ENCODE data around the gene PTPRG.

PTPRG gene

DNA sequence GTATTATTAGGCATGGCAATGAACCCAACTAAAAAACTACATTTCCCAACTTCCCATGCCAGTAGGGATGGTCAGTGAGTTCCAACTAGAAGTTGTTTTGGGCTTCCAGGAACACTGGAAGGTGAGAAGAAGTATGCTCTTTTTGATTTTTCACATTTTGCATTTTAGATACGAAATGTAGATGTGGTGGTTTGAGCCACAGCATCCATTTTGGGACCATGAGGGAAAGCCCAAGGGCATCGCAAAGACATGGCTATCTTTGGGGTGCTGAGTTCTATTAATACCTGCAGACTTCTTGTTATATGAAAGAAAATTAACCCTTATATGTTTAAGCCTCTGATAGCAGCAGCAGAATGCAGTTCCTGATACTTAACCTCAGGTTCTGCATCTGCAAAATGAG, 62.9 kb downstream of the PTPRG start:
- no peak for DNase-seq

DNA sequence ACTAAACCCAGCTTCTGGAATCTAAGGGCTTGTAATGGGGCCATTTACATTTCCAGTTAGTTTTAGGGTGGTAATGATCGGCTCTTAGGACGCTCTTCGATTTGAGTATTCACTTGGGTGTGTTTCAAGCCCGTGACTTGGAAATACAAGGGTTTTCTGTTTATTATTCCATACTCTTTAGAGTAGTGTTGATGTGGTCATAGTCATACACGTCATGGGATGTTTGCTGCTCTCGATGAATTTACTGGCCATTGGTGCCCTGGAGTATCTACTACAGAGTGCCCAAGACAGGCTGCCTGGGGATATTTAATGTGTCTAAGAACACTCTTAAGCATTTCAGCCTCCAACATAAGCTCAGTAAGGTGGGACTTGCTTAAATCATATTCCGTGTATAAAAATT, 64.1 kb downstream of the PTPRG start:
- DNase-seq: no peak

DNA sequence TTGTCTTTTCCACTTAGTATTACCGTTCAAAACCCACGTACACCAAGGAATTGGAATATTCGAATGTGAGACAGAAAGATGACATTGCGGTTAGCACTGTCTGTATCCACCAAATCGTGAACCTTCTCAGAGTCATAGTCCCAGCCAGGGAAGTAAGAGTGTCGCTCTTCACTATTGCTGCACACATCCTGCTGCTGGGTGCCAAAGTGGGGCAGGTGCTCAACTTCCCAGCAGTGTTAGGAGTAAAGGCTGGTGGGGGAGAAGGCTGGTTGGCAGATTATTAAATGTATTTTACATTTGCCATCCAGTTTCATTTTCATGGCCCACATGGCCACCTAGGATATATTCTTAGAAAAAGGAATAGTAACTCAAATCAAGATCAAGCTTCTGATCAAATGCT, 65.1 kb downstream of the PTPRG start:
- no peak for DNase-seq

DNA sequence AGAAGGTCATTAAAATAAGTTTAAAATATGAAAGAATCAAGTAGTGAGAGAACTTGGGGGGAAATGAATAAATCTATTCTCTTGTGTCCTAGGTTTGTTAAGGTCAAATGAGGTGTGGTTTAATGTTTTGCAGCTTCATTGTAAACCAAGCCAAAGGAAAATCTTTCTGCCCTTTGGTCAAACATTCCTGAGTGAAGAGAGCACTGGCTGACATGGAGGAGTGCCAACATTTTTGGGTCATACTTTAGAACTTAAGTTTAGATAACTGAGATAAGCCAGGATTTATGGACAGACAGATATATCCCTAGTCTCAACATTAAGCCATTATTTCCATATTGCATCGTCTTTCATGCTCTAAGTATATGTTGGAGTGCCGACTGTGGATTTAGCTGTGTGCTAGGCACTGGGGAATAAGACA, 66.4 kb downstream of the PTPRG start:
- peak; percentile 57 for DNase-seq

DNA sequence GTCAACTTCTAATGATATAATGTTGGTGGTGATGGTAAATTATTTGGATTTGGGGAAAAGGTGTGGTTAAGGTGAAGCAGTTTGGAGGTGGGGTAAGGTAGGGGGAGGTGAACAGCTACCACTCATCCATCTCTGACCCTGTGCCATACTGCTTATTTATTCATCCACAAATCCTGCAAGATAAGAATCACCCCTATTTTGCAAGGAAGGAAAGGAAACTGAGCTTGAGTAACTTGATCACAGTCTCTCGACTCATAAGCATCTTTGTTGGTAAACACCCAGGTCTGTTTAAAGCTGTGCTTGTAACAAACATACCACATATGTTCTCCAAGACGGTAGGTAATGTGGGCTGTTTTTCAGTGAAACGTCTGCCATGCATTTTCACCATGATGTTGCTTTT, 67.3 kb downstream of the PTPRG start:
- DNase-seq: no peak

DNA sequence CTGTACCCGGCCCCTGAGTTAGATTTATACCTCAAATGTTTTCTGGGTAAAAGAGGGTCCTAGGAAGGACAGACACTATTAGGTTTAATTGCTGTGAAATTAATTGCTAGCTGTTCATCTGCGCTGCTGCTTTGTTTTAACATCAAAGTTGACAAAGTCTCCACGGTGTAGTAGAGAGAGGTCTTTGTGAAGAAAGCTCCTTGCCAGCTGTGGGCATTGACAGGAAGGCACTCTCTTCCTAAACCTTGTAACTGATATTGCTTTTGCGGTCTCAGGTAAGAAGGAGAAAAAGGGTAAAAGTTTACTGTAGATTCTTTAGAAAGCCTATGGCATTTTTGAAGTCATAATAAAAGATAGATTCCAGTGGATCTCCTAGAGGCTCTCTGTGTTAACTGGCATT, 68.1 kb downstream of the PTPRG start:
- no peak for DNase-seq

DNA sequence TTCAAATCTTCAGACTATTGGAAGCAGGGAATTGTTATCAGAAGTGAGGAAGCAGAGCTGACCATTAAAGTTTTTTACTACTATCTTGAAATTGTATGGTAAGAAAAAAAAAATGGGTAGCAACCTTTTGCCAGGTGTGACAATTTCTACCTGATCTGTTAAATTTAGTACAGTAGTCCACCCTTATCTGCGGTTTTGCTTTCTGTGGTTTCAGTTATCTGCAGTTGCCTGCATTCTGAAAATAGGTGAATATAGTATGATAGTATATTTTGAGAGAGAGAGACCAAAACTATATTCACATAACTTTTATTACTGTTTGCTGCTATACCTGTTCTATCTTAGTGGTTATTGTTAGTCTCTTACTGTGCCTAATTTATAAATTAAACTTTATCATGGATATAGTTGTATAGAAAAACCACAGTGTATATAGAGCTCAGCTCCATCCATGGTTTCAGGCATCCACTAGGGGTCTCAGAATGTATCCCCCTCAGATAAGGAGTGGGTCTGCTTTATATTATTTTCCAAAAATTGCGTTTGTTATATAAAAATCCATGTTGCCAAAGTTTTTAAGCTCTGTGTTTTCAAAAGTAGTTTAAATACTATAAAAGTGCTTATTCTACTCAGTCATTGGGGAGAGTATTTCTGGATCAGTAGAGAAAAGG, 69.9 kb downstream of the PTPRG start:
- DNase-seq: no peak

DNA sequence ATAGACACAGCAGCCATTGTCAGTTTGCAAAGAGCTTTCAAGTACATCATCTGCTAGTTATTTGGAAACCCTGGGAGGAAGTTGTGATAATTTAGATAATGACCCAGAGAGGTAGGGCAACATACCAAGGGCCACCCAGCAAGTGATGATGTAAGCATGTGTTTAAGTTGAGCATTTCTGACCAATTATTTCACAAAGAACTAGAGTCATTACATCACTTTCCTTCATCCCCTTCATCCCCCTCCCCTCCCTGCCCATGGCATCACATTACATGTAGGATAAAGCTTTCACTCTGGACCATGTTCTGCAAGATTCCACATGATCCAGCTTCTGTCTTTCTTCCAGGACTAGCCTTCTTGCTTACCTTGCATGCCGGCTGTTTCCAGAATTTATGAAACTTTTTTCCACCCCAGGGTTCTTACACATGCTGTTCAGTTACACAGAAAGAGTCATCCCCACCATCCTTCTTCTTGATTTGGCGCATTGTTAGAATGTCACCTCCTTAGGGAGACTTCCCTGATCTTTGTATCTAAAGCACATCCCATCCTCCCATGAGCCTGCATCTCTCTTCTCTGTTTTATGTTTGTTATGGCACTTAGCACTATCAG, 71.3 kb downstream of the PTPRG start:
- DNase-seq: no peak

DNA sequence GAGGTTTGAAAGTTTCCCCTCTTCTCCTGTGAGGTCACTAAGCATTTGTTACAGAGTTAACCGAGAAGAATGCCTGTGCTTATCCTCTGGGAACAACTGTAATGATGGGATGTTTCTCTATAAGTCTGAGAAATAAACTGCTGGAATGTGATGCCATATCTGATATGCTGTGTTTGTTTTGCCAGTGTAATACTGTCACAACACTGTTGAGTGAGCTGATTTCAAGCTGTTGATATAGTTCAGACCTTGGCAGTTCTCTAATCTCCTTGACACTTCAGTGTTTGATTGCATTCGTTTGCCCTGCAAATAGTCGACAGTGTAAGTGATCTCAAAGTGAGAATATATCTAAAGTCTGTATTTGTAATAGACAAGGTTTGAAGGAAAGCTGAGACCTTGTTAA, 73.3 kb downstream of the PTPRG start:
- no peak for DNase-seq

DNA sequence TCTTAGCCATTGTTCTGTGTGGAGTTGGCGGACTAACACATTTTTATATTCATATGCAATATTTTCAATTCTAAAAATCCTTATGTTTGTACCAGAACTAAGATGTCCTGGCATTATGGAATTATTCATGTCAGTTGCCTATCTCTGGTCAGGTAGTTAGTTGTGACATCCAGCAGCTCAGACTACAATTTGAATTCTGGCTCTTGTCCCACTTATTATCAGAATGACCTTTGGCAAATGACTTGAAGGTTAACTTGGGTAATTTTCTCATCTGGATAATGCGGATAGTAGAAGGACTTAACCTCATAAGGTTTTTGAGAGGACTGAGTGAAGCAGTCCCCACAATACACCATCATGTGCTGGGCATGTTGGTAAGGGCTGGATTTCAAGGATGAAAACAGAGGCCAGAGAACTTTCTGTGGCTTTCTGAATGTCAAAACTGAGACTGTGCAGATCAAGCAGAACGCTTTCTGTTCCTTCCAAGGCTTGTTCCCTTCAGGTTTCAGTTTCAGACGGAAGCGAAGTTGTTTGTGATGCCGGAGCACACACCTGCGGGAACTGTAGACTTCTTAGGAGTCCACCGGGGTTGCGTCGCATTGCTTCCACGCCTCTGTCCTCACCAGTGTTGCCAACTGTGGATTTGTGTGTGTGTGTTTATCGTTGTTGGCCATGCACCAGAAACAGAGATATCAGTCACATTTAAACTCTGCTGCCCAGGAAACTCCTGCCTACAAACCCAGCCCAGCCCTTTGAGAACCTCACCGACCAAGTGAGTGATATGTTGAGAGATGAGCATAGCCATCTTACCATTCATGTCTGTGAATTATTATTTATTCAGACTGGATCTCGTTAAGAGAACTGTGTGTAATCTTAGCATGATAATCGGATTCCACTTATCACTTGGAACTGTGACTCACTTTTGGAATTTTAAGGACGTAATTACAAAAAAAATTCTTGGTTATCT, 76.0 kb downstream of the PTPRG start:
- no peak for DNase-seq

DNA sequence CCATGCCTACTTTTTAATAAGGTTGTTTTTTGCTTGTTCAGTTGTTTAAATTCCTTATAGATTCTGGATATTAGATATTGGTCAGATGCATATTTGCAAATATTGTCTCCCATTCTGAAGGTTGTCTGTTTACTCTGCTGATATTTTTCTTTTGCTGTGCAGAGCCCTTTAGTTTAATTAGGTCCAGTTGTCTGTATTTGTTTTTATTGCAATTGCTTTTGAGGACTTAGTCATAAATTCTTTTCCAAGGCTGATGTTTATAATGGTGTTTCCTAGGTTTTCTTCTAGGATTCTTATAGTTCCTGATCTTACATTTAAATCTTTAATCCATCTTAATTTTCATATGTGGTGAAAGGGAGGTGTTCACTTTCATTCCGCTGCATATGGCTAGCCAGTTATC, 77.4 kb downstream of the PTPRG start:
- DNase-seq: no peak

DNA sequence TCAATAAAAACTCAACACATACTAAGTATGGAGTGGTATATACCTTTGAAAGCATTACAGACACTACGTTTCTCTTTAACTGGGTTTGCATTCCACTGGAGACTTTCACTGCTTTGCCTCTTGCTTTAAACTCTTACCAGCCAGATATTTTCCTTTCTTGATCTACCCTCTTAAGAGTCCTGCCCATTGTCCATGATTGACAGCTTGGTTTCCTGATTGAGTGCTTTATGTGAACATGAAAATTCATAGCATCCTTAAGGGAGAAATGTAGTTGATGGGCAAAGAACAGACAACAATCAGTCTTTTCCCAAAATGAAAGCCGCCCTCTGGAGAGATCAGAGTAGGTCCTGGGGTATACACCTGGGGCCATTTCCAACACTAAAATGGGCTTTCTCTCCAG, 78.6 kb downstream of the PTPRG start:
- no peak for DNase-seq

DNA sequence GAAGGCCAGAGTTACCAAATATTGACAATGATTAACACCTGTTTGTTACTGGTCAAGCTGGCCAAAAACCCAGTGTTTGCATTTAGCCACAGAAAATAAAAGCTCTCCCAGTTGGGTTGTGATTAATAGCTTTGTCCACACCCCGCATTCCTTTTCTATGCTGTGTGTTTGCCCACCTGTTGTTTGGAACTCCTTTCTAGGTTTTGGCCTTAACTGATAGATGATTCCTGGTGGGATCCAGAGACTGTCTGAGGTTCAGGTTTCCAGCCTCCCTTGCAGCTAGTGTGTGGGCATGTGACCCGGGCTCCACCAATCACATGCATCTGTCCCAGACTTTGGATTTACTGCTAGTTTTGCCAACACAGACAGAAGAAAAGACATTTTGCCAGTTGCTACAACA, 83.8 kb downstream of the PTPRG start:
- no peak for DNase-seq

DNA sequence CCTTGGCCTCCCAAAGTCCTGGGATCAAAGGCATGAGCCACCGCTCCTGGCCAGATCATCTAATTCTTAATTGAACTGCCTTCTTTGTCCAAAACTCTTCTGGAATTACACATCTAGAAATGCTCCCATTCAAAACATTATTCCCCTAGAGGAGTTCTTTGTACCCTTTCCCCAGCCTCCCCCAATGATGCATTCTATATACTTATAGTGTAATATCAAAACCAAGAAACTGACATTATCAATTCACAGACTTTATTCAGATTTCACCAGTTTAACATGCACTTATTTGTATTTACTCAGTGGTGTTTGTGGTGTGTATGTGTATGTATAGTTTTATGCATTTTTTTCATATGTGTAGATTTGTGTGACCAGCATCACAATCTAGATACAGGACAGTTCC, 85.0 kb downstream of the PTPRG start:
- no peak for DNase-seq

DNA sequence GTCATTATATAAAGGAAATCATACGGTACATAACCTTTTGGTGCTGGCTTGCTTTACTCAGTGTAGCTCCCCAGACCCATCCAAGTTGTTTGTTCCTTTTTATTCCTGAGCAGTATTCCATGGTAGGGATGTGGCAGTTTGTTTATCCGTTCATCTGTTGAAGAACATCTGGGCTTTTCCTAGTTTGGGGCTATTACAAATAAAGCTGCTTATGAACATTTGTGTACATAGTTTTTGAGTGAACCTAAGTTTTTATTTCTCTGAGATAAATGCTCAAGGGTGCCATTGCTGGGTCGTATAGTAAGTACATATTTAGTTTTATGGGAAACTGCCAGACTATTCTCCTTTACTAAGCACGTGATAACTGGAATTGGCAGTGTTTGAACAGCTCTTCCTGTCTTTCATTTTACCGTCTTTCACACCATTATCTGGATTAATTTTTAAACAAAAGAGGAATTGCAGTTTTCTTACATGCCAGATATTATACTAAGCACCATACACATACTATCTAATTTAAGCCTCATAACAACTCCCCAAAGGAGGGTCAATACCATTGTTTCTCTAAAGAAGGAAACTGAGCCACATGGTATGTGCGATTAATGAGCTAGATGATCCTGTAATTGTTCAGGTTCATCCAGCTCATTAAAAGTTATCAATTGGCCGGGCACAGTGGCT, 85.6 kb downstream of the PTPRG start:
- no peak for DNase-seq

DNA sequence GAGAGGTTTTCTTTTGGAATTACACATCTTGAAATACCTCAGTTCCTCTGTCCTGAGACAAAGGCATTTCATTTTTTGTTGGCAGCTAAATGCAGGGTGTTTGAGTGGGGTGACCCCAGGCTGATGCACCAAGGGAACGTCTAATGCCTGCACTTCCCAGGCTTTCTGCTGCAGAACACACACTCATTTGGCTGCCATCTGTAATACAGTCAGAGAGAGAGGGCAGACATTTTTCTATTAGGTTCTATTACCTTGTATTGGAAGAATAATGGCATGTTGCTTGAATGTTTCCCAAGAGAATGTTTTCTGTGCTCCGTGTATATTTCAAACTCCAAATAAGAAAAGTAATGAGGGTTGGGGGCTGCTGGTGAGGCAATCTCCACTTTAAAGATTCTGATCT, 87.1 kb downstream of the PTPRG start:
- no peak for DNase-seq

DNA sequence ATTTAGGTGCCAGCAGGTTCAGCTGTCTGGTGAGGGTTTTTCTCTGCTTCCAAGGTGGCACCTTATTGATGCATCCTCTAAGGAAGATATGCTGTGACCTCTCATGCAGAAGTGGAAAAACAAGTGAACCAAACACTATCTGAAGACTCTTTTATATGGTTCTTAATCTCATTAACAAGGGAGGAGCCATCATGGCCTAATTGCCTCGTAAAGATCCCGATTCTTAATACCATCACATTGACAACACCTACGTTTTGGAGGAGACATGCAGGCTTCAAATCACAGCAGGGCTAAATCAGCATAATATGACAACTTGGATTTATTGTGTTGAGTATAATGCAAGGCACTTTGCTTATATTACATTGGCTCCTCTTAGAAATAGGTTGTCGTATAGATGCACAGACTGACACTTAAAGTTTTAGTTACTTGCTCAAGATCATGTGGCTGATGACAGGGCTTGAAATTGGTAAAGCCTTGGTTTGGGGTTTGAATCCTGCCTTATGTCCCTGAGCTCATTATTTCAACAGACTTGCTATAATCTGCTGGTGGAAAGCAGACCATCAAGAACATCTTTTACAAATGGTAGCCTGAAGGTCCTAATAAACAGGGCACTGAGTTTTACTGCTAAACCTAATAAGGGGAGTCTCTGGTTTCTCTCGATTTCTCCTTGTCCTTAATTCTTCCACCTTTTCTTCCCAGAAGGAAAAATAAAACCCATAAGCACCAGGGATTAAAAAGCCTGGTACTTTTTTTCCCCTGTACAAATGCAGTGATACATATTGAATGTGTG, 88.2 kb downstream of the PTPRG start:
- no peak for DNase-seq

DNA sequence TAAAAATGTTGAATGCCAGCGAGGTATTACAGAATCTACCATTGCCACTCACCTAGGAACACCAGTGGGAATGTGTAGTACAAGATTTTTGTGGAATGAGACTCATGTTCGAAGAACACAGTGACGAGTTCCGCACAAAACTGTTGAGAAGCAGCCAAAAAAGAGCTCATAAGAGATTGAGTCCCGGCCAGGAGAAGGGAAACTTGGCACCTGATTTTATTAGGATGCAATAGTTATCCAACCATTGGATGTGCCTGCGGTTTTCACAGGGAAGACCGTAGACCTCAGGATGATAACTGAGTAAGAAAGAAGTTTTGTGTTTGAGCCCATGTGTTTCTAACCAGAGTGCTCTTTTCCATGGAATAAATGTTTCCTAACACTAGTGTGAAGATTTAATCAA, 88.9 kb downstream of the PTPRG start:
- no peak for DNase-seq

DNA sequence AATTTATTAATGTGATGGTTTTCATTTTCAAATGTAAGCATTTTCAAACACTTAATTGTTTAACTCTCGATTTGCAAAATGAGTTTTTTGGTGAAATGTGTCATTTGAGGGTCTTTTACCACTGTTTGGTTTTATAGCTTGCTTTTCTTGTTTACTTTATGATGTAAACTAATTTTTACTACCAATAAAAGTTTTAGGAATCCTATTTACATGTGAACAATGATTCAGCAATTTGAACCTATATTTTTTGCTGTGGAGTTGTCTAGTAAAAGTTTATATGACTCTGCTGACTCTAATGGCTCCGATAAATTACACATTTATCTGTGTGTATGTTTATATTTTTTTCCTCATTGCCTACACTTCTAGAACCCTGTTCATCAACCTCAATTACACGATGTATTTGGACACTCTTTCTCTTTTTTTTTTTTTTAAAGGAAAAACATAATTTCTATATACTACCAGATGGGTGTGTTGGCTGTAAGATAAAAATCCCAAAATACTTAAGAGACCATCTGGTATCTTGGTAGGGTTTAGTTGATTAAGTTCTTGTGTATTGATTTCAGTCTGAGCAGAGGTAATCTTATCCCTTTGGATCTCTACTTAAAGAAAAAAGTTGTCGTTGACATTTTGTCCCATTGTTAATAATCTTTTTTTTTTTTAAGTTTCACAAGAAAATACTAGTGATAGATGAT, 89.5 kb downstream of the PTPRG start:
- DNase-seq: no peak

DNA sequence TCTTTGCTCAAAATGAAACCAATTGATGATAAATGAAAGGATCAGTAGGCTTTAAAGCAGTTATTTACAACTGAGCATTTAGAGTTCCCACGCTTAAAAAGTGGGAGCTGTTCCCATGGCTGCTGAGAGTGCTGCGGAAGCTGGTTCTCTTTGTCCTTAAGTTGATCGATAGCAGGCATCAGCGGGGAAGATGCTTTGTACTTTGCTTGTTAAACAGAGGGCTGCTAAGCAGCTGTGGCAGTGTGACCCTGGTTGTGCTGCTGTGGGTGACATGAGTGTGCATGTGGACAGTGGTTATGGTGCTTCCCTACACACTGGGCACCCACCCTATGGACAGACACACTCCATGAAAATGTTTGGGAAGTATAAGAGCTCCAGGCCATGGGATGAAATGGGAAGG, 96.3 kb downstream of the PTPRG start:
- no peak for DNase-seq

DNA sequence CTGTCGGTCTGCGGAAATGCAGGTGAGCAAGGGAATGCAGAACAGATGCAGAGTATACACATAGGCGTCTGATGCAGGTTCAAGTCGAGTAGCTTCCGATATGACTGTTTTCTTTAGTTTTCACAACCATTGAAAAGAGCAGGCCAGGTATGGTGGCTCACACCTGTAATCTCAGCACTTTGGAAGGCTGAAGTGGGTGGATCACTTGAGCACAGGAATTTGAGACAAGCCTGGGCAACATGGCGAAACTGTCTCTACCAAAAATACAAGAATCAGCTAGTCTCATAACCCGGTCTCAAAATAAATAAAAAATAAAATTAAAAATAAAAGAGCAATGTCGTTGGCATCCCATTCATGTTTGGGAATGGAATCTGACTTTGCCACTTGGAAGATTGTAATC, 101.5 kb downstream of the PTPRG start:
- DNase-seq: no peak
